Measurements from ENCODE around the gene KIAA1328.
A peak's percentile ranks its signal among the peaks of the same experiment; 100 is the strongest.
"Not testable (repeated sequence)": the region's sequence is repeated elsewhere in the genome, so short reads cannot be mapped to it uniquely, and the experiment has no call there.

KIAA1328 gene

GRCh38 chr18:36828630-36829361, at the start of gene KIAA1328, which contains the start of gene TPGS2:
Gene KIAA1328, plus strand, starts transcription at chr18:36829127. Its CDS starts 12 bp downstream, at chr18:36829139.
Gene TPGS2, minus strand, starts transcription at chr18:36829002. Its CDS starts 235 bp downstream, at chr18:36828767.
- DNase-seq (ENCODE audit: low read depth in 2 of 2) = peak; percentile 61 to 65

- no peak for DNase-seq (ENCODE audit: low read depth in 2 of 2)
Measured at GRCh38 chr18:36780748-36781147, 48.2 kb upstream of the KIAA1328 start.

GRCh38 chr18:36782710-36783109, 46.2 kb upstream of the KIAA1328 start:
- DNase-seq (ENCODE audit: low read depth in 2 of 2) = no peak

GRCh38 chr18:36783792-36784191, 45.1 kb upstream of the KIAA1328 start:
- DNase-seq (ENCODE audit: low read depth in 2 of 2) = no peak

GRCh38 chr18:36786686-36787085, 42.2 kb upstream of the KIAA1328 start:
- DNase-seq (ENCODE audit: low read depth in 2 of 2) = no peak

GRCh38 chr18:36792634-36793283, 36.2 kb upstream of the KIAA1328 start:
- DNase-seq (ENCODE audit: low read depth in 2 of 2) = no peak

- DNase-seq (ENCODE audit: low read depth in 2 of 2) = no peak
Measured at GRCh38 chr18:36798738-36799473, 30.0 kb upstream of the KIAA1328 start.

- no peak for DNase-seq (ENCODE audit: low read depth in 2 of 2)
Measured at GRCh38 chr18:36805105-36805504, 23.8 kb upstream of the KIAA1328 start.

GRCh38 chr18:36808681-36809080, 20.2 kb upstream of the KIAA1328 start:
- DNase-seq (ENCODE audit: low read depth in 2 of 2) = no peak

GRCh38 chr18:36809590-36810381, 19.1 kb upstream of the KIAA1328 start:
- DNase-seq (ENCODE audit: low read depth in 2 of 2) = no peak

- no peak for DNase-seq (ENCODE audit: low read depth in 2 of 2)
Measured at GRCh38 chr18:36811430-36811829, 17.5 kb upstream of the KIAA1328 start.

GRCh38 chr18:36811955-36812354, 17.0 kb upstream of the KIAA1328 start:
- no peak for DNase-seq (ENCODE audit: low read depth in 2 of 2)

GRCh38 chr18:36812678-36813077, 16.2 kb upstream of the KIAA1328 start:
- no peak for DNase-seq (ENCODE audit: low read depth in 2 of 2)

- DNase-seq (ENCODE audit: low read depth in 2 of 2) = no peak
Measured at GRCh38 chr18:36813101-36813775, 15.7 kb upstream of the KIAA1328 start.

- DNase-seq (ENCODE audit: low read depth in 2 of 2) = no peak
Measured at GRCh38 chr18:36813824-36814223, 15.1 kb upstream of the KIAA1328 start.

- no peak for DNase-seq (ENCODE audit: low read depth in 2 of 2)
Measured at GRCh38 chr18:36814994-36815393, 13.9 kb upstream of the KIAA1328 start.

- not testable (repeated sequence) for DNase-seq (ENCODE audit: low read depth in 2 of 2)
Measured at GRCh38 chr18:36816096-36816495, 12.8 kb upstream of the KIAA1328 start.

- no peak for DNase-seq (ENCODE audit: low read depth in 2 of 2)
Measured at GRCh38 chr18:36817039-36817438, 11.9 kb upstream of the KIAA1328 start.

GRCh38 chr18:36818652-36819051, 10.3 kb upstream of the KIAA1328 start:
- no peak for DNase-seq (ENCODE audit: low read depth in 2 of 2)

GRCh38 chr18:36819621-36820020, 9.3 kb upstream of the KIAA1328 start:
- no peak for DNase-seq (ENCODE audit: low read depth in 2 of 2)

- no peak for DNase-seq (ENCODE audit: low read depth in 2 of 2)
Measured at GRCh38 chr18:36821681-36822080, 7.2 kb upstream of the KIAA1328 start.
